Measurements from ENCODE around the gene TIAM2. TPM values are rescaled to one million over a fixed set of nuclear protein-coding genes. Genes with fewer than 3 reads are reported as not detected.

The TIAM2 gene
- total RNA-seq, 4 donors from 2014 or later: 6.5 to 13.4 (median 10.7) TPM

GRCh38 chr6:155284775-155285174 is 289.7 kb downstream of the TIAM2 start:
- TF ChIP-seq CTCF (IDR thresholded peaks at IDR 0.05; ENCODE audit: low read depth): no peak

- TF ChIP-seq CTCF (IDR thresholded peaks at IDR 0.05; ENCODE audit: low read depth): no peak
These were observed 292.6 kb downstream of the TIAM2 start for GRCh38 chr6:155287762-155288161.

- TF ChIP-seq CTCF (IDR thresholded peaks at IDR 0.05; ENCODE audit: low read depth): no peak
These were observed 295.4 kb downstream of the TIAM2 start for GRCh38 chr6:155290491-155290890.

- no peak for TF ChIP-seq CTCF (IDR thresholded peaks at IDR 0.05; ENCODE audit: low read depth)
These were observed 296.2 kb downstream of the TIAM2 start for GRCh38 chr6:155291291-155291690.

GRCh38 chr6:155292711-155293110 is 297.6 kb downstream of the TIAM2 start:
- no peak for TF ChIP-seq CTCF (IDR thresholded peaks at IDR 0.05; ENCODE audit: low read depth)

GRCh38 chr6:155297669-155298068 is 302.6 kb downstream of the TIAM2 start:
- TF ChIP-seq CTCF (IDR thresholded peaks at IDR 0.05; ENCODE audit: low read depth): no peak

- TF ChIP-seq CTCF (IDR thresholded peaks at IDR 0.05; ENCODE audit: low read depth): no peak
These were observed 306.8 kb downstream of the TIAM2 start for GRCh38 chr6:155301867-155302266.

Measured in subcutaneous adipose tissue (tissue), 4 donors.